T-helper 9 cell (primary cell): ENCODE results near the gene IP6K3.

Source experiments
- DNase-seq: peaks from one replicate; pipeline ENCODE4 v3.0.0-alpha.2; 2020

IP6K3 gene

DNA sequence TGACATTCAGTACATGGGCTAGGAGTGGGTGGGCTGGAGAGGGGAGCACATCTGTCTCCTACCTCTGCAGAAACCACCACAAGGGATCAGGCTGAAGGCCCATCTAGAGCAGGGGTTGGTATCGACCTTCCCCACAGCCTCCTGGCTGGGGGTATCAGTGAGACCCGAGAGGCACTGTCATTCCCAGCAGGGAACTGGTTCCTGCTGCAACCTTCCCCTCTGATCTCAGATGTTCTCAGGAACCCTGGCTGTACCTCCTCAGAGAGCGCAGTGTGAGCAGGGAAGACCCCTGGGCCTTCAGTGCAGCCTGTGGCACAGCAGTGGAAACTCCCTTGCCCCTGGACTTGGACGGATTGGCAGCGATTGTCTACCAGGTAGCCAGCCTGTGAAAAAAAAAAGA, 7.8 kb downstream of the IP6K3 start:
- DNase-seq: no peak

DNA sequence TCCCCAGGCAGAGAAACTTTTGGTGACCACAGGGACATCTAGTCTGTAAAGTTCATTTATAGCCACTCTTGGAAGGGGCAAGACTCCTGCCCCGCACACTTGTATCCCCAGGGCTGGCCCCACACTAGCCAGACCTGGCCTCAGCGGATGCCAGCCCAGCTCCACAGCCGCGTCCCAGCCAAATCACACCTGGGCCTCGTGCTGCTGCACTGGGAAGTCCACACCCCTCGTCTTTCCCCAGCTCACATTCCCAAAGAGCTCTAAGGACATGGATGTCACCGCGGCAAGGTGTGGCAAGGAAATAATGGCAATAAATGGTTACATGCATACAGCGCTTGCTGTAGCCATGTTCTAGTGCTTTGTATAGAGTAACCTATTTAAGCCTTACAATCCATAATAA, 8.6 kb downstream of the IP6K3 start:
- no peak for DNase-seq

DNA sequence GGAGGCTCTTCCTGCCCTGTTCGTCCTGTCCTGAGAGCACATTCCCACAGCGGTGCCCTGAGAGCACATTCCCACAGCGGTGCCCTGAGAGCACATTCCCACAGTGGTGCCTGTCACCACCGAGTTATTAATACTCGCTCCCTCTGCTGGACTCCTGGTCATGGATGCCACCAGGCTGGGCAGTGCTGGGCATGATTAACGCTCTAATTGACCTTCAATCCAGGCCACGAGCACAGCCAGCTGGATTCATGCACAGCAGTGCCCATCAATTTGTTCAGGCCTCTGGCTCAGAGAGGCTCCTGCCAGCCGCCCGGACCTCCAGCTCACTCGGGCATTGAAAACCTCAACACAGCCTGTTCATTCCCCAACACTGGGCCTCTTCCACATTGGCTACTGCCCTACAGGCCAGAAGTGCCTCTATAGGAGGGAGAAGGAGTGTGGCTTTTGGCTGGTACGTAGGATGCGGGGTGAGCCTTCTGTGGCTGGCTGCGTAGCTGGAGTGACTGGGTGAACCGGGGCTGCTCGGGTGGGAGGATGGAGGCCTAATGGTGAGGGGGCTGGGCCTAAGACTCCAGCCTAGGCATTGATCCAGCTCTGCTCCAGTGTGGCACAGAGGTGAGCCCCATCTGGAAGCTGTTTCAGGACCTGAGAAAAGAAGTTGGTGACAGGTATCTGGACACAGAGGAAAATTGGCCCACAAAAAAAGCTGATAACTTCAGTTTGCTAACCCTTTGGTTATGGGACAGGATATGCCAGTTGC, 9.3 kb downstream of the IP6K3 start:
- DNase-seq: no peak

DNA sequence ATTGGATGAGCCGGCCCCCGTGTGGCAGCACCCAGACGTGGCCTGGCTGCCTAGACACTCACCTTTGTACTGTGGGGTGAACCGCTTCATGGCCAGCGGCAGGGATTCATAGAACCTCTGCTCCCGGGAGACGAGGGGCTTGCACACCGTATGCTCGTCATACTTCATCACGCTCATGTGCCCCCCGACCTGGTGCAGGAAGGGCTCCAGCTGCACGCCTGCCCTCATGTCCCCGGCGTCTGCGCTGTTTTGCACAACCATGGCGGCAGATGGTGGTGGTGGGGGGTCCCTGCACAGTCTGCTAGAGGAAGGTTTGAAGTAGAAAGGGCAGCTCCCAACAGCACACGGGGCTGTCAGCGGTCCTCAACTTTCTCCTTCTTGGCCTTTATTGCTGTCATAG, 11.5 kb downstream of the IP6K3 start:
- DNase-seq: no peak

DNA sequence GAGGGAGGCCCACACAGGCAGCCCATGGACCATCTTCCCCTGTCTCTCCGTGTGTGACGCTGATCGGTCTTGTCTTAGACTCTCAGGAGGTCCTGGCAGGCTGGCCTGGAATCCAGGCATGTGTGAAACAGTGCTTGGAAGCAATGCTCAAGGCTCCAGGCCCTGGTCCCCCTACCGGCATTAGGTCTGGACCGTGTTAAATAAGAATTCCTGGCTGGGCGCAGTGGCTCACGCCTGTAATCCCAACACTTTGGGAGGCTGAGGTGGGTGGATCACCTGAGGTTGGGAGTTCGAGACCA, 13.0 kb downstream of the IP6K3 start:
- no peak for DNase-seq

DNA sequence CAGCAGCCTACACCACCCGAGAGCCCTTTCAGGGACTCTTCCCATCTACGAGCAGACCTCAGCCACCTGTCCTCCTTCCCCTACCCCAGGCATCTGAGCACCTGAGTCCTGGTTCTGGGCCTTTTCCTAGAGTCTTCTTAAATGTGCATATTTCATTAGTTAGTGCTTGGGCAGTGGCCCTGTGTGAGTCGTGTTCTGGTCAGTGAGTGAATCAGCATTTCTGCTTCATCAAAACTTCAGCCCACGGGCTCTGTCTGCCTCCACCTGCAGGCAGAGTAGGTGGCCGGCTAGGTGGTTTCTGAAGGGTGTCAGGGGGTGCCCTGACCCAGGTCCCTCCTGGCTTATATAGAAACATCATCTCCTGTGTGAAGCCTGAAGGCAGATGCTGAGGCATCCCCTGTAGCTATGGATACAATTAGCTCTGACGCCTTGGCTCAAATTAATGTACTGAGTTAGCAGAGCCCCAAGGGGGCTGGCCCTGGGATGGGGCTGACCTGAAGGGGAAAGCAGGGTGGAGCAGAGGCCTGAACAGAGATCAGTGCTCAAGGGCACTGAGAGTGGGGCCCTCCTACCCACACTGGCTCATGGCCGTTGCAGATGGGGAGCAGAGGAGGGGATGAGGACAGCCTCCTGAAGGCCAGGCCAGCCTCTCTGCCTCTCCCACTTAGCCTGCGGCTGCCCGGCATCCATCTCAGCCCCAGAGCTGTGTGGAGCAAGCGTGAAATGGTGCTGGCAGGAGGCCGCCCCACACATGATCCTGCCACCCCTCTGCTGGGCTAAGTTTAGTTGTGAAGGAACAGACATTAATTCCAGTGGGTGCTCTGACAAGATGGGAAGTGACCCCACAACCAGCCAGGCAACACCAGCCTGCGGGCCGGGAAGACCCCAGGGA, 13.6 kb downstream of the IP6K3 start:
- DNase-seq: no peak

DNA sequence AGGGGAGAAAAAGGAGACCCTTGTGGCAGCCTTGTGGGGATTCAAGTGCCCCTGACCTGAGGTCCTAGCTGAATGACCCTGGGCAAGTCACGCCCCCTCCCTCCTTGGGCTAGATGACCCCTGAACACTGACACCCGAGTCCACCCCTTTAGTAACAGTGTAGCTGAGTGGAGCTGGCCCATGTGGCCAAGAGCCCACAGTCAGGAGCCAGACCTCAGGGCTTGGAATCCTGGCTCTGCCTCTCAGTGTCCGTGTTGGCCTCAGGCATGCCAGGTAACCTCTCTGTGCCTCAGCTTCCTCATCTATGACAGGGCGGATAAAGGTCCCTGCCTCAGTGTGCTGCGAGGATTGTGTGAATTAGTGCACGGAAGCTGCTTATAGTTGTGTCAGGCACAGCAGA, 14.3 kb downstream of the IP6K3 start:
- no peak for DNase-seq

DNA sequence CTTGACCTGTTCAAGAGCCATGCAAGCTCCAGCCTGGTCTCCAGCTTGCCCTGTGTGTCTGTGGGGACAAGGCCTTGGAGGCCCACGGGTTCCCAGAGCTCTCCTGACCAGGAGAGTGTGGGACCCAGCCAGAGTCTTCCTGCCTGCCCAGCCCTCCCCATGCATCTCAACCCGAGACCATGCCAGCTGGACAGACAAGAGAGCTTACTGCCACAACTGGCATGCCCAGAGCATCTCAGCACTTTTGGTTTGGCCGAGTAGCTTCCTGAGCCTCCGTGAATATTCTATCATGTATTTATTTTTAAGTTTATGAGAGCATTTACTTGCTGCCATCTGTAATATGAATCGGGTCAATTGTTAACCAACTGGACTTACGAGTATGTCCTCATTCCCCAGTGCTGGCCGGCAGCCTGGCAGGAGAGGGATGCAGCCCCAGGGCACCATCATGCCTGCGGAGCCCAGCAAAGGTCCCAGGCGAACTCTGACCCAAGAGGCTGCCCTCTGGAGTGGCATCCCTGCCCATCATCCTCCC, 14.9 kb downstream of the IP6K3 start:
- no peak for DNase-seq

DNA sequence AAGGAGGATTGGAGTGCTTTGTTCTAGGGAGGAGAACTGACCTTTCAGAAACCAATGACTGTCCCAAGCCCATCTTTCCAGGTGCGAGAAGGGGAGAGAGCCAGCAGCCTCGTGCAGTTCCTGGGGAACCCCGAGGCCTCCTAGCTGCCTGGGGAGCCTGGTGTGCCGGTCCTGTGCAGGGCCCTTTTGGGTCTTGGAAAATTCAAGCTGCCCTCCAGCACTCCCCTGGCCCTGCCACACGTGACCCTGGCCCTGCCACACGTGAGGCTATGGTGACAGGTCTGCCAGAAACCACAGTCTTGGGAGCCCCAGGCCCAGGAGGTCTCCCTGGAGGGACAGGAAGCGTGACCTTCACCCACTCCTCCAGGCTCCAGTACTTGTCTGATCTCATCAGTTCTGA, 15.7 kb downstream of the IP6K3 start:
- DNase-seq: no peak

DNA sequence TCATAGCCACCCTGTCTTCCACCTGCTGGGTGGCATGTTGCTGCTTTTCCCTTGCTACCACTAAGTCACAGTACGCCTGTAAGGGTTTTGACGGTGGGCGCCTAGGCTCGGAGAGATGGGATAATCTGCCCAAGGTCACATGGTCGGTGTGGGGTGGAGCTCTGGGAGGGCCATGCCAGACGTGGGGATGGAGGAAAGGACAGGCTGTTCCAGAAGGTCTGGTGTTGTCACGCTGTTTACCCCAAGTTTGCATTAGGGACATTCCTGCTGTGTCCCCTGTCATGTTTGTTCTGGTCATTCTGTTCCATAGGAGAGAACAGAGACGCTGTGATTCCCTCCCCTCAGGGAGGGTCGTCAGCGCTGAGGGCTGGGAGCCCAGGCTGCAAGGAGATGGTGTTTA, 16.1 kb downstream of the IP6K3 start:
- DNase-seq: no peak

DNA sequence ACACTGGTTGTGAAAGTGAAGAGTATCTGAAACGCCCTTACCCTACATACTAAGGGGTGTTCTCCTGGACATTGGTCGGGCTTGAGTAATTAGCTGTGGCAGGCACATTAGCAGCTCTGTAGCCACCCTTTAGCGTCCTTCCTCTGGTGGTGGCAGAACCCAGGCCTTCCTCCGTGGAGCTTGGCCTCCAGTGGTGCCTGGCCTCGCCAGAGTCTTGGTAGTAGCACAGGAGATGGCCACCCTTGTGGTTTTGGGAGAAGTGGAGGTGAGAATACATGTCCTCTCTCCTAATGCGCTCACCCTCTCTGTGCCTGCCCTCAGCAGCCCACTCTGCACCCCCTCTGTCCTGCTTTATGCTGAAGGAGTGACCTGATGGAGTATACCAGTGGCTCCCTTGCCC, 17.6 kb downstream of the IP6K3 start:
- DNase-seq: no peak

DNA sequence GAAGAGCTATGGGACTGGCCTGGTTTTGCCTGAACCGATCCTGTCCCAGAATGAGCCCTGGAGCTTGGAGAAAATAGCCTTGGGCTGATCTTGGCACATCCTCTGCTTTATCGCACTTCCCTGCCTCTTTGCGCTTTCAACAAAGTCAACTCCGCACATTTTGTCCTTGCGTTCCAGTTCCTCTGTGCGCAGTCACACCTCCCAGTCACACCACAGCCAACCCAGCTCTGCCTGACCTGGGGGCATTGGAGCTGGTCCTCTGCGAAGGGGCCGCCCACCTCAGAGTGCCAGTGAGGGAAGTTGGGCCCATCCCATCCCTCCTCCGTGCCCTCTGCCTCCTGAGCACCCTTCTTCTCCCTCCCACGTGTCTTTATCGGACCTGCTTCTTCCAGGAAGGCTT, 18.3 kb downstream of the IP6K3 start:
- no peak for DNase-seq

DNA sequence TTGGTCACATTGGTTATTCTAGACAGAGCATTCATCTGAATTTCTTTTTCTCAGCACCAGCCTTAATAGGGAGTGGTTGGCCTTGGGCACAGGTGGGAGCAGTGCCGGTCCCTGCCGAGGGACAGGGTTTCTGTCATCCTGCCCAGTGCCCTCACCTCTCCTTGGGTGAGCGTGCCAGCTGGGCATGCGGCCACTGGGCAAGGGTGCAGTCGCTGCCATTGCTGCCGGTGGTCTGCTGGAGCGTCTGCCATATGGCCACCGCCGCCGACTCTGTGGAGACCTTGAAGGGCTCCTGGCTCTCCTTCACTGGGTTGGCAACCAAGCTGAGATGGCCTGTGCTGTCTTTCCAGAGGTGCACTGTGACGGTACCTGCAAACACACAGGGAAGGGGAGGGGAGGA, 18.8 kb downstream of the IP6K3 start:
- no peak for DNase-seq

DNA sequence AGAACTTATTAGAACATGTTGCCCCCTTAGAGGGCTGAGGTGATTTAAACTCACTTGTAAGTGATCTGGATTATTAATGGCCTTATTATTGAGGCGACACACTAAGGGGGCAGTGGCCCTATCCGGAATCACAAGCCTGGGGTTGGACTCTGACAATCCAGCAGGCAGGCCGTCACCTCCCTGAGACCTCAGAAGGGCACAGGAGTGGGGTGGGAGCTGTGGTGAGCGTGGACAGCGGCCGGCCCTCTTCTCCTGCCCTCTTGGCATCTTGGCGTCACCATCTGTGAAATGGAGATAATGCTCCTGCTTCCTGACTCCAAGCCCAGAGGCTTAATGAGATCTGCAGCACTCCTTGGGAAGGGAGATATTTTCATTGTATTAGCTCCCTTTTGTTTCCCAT, 19.6 kb downstream of the IP6K3 start:
- no peak for DNase-seq

DNA sequence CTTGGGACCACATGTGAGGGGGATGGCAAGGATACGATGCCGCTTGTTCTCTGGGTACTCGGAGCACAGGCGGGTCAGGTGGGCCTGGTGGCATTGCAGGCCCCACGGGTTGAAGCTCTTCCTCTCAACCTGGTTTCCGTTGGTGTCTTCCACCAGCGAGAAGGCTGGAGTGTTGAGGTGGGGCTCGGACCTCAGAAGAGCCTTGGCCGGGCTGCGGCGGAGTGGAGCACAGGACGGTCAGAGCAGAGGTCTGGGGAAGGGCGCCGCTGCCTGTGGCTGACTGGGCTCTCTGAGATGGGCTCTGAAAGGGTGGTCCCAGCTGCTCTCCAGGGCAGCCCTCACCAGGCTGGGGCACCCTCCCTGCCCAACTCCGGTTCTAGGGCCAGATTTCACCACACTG, 20.0 kb downstream of the IP6K3 start:
- DNase-seq: no peak

DNA sequence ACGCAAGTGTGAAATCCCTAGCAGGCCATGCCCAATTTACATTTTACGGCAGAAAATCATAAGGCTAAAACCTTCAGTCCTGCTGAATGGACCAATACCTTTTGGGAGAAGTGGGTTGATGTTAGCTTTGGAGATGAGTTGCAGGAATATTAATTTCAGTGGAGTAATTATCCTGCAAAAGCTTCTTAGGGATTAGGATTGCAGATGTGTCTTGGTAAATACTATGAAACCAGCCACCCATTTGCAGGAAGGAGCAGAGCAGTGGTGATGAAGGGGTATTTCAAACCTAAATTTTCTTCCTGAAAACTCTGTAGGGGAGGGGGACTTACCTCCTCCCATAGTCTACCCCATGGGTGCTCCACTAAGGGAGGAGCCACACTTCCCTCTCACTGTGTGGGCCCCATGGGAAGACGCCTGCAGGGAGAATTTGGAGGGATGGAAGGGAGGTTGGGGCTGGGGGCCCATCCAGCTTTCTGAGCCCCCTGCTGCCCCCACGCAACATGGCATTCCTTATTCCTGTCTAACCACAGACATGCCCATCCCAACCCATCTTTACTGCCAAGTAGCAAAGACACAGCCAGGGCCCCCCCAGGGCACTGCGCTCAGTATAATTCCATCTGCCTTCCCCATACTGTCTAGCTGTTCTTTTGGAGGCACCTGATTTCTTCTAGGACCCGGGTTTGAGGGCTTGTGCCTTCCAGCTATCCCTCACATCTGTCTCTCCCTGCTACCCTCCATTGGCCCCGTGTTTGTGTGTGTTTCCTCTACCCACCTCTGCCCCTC, 20.6 kb downstream of the IP6K3 start:
- no peak for DNase-seq

DNA sequence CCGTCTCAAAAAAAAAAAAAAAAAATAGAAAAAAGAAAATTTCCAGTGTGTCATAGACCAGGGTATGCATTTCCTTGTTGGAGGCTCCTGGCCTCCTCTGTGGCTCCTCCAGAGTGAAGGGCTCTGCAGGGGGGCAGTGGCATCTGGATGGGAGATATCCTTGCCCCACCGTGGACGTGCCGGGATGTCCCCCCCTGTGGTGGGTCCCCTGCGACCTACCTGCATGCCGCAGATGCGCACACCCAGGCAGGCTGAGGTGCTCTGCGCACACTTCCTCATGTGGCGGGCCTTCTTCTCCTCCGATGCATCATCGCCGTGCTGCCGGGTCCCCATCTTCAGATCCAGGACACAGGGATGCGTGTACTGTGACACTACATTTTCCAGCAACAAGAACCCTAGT, 21.5 kb downstream of the IP6K3 start:
- no peak for DNase-seq

DNA sequence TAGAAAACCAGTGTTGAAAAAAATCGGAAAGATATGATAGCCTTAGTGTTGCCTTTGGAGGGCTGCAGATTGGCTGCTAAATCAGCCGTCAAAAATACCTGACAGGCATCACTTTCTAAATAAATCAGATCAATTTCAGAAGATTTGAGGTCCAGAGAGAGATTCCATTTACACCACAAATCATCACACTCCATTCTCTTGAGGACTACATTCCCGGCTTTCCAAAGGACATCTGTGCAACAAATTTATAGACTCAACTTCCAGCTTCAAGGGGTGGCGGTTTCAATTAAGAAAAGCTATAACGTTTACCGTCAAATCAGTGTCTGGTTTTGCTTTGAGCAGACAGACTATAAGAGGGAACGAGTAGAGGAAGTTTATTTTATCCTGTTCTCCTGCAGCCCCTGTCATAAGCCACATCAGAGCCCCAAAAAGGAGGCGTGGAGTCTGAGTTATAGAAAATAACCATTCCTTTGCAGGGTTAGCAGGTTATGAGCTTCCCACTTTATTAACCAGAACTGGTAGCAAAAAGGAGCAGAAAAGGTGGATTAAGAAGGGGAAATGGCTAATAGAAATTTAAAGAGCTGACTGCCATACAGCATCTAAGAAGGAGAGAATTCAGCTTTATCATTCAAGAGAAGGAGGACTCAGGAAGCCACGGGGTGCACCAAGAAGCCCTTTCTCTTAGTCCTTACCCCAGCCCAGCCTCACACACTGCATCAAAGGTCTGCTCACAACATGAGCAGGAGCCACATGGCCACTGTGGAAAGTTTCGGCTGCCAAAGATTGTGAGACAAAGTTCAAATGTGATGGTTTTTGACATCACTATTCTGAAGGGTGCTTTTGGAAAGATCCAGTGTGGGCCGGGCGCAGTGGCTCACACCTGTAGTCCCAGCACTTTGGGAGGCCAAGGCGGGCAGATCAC, 22.3 kb downstream of the IP6K3 start:
- DNase-seq: no peak

DNA sequence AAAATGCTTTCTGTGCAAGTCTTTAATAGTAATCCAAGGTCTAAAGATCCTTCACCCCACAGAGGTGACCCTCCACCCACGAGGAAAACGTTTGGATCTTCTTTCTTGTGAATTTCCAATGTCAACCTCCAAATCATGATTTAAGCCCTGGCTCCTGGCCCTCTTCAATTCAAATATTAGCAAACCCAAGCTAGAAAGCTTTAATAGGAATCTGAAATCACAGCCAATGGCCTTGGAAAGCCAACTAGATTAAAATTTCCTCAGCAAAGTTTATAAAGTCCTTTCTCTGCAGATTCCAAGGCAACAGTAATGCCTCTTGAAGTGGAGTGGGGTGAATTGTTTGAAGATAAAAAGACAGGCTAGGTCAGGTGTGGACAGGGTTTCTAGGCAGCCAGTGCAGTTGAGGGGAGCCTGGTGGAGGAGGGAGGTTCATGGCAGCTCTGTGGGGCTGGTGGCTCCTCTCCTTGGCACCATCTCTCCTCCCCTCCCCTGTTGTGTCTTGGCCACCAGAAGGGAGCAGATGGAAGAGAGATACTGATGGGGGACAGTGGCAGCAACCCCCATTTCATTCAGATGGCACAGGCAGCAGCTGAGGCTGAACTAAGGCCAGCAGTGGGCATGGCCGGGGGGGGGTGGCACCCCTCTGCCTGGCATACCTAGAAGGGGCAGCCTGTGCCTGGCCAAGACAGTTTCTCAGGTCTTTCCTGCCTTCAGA, 23.2 kb downstream of the IP6K3 start:
- DNase-seq: no peak

DNA sequence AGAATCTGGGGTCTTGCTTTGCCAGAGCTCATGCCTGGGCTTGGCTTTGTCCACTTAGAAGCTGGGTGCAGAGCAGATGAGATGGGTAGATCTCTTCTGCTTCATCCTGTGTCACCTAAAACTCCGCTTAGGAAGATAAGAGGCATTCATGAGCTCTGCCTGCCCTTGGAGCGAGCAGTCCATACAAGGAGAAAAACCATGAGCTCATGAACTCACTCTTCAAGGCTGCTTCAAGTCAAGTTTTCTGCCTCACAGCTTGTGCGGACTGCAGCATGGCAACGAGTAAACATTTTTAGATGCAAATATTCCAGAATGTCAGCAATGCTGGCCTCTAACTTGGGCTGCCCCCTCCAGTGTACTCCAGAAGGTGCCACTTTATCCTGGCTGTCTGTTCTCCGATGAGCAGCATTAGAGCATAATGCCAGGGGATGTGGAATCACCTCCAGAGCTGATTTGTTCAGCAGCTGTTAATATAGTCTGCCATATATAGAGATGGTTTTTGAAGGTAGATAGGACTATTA, 24.5 kb downstream of the IP6K3 start:
- no peak for DNase-seq

DNA sequence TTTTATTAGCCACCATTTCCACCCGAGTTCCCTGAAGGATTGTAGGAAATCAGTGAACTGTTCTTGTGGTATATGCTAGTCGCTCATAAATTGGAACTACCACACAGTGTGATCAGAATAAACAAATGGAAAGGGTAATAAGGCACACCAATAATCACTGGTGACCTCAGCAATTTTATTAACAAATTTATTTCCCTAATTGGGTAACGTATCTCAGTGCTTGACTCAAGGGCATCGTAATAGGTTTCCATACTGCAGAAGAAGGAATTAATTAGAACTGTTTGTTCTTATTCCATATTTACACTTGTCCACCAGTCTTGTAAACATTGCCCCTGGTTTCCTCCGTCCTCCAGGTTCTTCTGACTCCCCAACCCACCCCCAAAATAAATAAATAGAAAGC, 25.2 kb downstream of the IP6K3 start:
- no peak for DNase-seq
